OCI-LY3 (cell line): ENCODE results near the gene DNMT3L.

ENCODE experiments used
- H2AFZ ChIP-seq: fragments of 200-600, 300-600 bp; shearing (Covaris generic); 2 replicates; pipeline ENCODE4 v1.6.0; 2014; ENCODE audit warnings: antibody characterized with exemption, low read depth, low read length
- H3K27ac ChIP-seq: fragments of 200-600, 300-600 bp; sonication (generic); 2 replicates; pipeline ENCODE4 v1.5.1; 2014; ENCODE audit warnings: mild to moderate bottlenecking, low read length, moderate library complexity, mixed read lengths
- H3K27me3 ChIP-seq: fragments of 200-600, 300-600 bp; sonication (generic); 2 replicates; pipeline ENCODE4 v1.6.1; 2014; ENCODE audit warnings: low read depth, low read length, mixed read lengths
- H3K36me3 ChIP-seq: fragments of 200-600, 300-600 bp; sonication (generic); replicated peaks from 2 replicates; pipeline ENCODE3; 2014; ENCODE audit warnings: low read depth, low read length, mixed read lengths
- H3K4me1 ChIP-seq: fragments of 300-600, 200-600 bp; sonication (generic); 2 replicates; pipeline ENCODE4 v1.6.1; 2014; ENCODE audit warnings: low read length, mixed read lengths
- H3K4me2 ChIP-seq: fragments of 200-600, 300-600 bp; sonication (generic); 2 replicates; pipeline ENCODE4 v1.6.1; 2014; ENCODE audit warnings: low read length, mixed read lengths
- H3K4me3 ChIP-seq: fragments of 300-600, 200-600 bp; sonication (generic); 2 replicates; pipeline ENCODE4 v1.5.1; 2014; ENCODE audit warnings: antibody characterized with exemption, mild to moderate bottlenecking, low read length, moderate library complexity
- H3K79me2 ChIP-seq: fragments of 300-600, 200-600 bp; shearing (Covaris generic); 2 replicates; pipeline ENCODE4 v1.6.1; 2014; ENCODE audit warnings: mild to moderate bottlenecking, low read length, mixed read lengths
- H3K9ac ChIP-seq: fragments of 300-600, 200-600 bp; shearing (Covaris generic); 2 replicates; pipeline ENCODE4 v1.6.0; 2014; ENCODE audit warnings: mild to moderate bottlenecking, low read length, moderate library complexity
- H3K9me3 ChIP-seq: fragments of 200-600, 300-600 bp; shearing (Covaris generic); 2 replicates; pipeline ENCODE4 v1.6.1; 2014; ENCODE audit warnings: low read length, mixed read lengths; ENCODE audit not compliant: insufficient read depth
- H4K20me1 ChIP-seq: fragments of 200-600, 300-600 bp; sonication (generic); 2 replicates; pipeline ENCODE4 v1.6.1; 2016; ENCODE audit warnings: low read length, mixed read lengths; ENCODE audit not compliant: insufficient read depth
- CTCF ChIP-seq: fragments of 200-600, 300-600 bp; sonication (generic); IDR thresholded peaks from 2 replicates; pipeline ENCODE4 v1.5.1; 2014; ENCODE audit warnings: antibody characterized with exemption, low read length, low read depth
- EZH2phosphoT487 ChIP-seq: fragments of 200-600 bp; shearing (Covaris generic); IDR thresholded peaks from 2 replicates; pipeline ENCODE4 v1.6.1; 2018; ENCODE audit warnings: antibody characterized with exemption, mixed run types, low read depth

Gene DNMT3L

DNA sequence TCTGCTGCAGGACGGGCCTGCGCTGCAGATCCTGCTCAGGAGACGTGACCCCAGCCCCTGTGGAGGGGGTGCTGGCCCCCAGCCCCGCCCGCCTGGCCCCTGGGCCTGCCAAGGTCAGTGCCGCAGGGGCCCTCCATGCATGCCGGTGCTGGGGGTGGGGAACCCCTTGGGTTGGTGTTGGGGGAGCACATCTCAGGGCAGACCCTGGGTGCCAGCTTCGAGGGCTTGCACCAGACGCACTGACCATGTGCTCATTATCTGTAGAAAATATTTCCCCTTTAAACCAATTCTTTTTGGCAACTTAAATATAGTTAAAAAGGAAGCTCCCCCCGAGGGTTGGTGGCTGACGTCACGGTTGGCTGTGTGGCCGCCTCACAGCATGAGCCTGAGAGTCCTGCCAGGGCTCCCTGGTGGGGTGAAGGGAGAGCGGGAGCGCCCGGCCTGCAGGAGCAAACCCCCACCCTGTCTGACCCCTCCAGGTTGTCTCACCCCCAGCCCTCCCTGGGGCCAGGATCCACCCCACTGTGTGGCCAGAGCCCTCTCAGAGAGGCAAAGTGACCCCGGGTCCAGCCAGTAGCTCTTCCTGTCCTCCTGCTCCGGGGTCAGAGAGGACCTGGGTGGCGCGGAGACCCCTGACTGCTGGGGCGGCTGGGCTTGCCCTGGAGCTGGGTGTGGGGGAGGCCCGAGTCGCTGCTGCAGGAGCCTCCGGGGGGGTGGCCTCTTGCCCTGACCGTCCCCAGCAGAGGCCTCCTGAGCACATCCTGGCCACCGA lies 32.9 kb upstream of the DNMT3L start:
- Histone ChIP-seq H4K20me1 (no peaks in the 10 kb centered on the region), H3K36me3 (no peaks in the 10 kb centered on the region), H3K4me1 (peaks cover 71% of the 10 kb centered on the region), H3K27me3 (no peaks in the 10 kb centered on the region), H3K4me2 (peak overlapping the region; percentile 55; the same call in 1 of the 2 replicates), H3K27ac (peak overlapping the region; percentile 62), H3K79me2 (no peaks in the 10 kb centered on the region), H3K4me3 (no peak overlapping the region), H2AFZ (no peak overlapping the region), H3K9ac (no peak overlapping the region; the same call in 1 of the 2 replicates), H3K9me3 (no peaks in the 10 kb centered on the region)
- TF ChIP-seq EZH2phosphoT487 (no peak), CTCF (no peak)

- Histone ChIP-seq H3K27me3 (no peaks in the 10 kb centered on the region), H3K27ac (no peak overlapping the region), H3K4me1 (peaks cover 67% of the 10 kb centered on the region), H3K9ac (no peak overlapping the region), H3K36me3 (no peaks in the 10 kb centered on the region), H3K4me2 (no peak overlapping the region), H3K4me3 (no peak overlapping the region), H2AFZ (no peak overlapping the region), H3K79me2 (no peaks in the 10 kb centered on the region), H3K9me3 (no peaks in the 10 kb centered on the region), H4K20me1 (no peaks in the 10 kb centered on the region)
- TF ChIP-seq CTCF: no peak
- no peak for TF ChIP-seq EZH2phosphoT487
These were observed 32.0 kb upstream of the DNMT3L start for GRCh38 chr21:44293551-44294231.

DNA sequence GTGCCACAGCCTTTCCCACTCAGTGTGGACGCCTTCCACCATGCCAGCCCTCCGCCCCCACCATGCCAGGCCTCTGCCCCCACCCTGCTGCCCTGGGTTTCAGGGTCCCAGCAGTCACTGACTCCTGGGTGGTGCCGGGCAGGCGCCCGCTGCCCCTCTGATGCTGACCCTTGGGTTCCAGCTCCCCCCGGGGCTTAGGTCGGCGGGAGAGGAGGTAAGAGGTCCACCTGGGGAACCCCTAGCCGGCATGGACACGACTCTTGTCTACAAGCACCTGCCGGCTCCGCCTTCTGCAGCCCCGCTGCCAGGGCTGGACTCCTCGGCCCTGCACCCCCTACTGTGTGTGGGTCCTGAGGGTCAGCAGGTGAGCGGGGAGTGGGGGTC lies 31.1 kb upstream of the DNMT3L start:
- H3K27ac ChIP-seq: no peak overlapping the region
- TF ChIP-seq CTCF (no peak), EZH2phosphoT487 (no peak)
- no peaks in the 10 kb centered on the region for H3K79me2 ChIP-seq
- no peak overlapping the region for H2AFZ ChIP-seq
- H3K36me3 ChIP-seq: no peaks in the 10 kb centered on the region
- no peaks in the 10 kb centered on the region for H3K27me3 ChIP-seq
- no peak overlapping the region for H3K4me2 ChIP-seq
- peaks cover 58% of the 10 kb centered on the region for H3K4me1 ChIP-seq
- H3K9me3 ChIP-seq: no peaks in the 10 kb centered on the region
- no peak overlapping the region for H3K9ac ChIP-seq
- H3K4me3 ChIP-seq: no peak overlapping the region
- H4K20me1 ChIP-seq: no peaks in the 10 kb centered on the region

DNA sequence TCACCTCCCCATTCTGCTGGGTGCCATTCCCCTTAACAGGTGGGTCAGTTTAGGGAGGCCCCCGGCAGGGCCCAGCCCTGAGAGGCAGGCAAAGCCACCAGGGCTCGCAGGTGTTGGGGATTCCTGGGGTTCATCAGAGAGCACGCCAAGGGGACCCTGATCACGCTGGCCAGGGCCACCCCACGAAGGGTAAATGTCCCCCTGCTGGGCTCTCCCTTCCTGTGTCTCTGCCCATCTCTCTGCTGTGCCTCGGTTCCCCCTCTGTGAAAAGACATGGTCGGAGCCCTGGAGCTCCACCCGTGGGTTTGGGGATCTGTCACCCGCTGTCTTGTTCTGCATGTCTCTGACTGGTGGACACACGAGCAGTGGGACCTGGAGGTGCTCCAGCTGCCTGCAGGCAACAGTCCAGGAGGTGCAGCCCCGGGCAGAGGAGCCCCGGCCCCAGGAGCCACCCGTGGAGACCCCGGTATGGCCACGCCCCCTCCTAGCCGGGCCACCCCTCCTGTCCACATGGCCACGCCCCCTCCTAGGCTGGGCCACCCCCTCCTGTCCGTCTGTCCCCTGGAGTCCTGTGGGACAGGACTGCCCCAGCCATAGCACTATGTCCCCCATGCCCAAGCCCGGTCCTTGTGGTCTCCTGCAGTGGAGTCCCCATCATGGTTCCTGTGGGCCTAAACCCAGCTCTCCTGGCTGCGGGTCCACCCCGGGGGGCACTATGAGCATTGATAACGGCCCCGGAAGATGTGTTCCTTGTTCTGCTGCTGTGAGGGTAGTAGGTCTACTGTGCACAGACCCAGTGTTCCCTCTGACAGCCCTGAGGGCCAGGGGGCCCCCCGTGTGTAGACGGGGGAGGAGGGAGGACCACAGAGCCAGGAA lies 30.5 kb upstream of the DNMT3L start:
- Histone ChIP-seq H4K20me1 (no peaks in the 10 kb centered on the region), H3K36me3 (no peaks in the 10 kb centered on the region), H3K4me3 (no peak overlapping the region), H3K9ac (no peak overlapping the region), H3K79me2 (no peaks in the 10 kb centered on the region), H3K4me1 (peaks cover 57% of the 10 kb centered on the region), H3K9me3 (no peaks in the 10 kb centered on the region), H3K4me2 (peak overlapping the region; percentile 45; the same call in 1 of the 2 replicates), H3K27me3 (no peaks in the 10 kb centered on the region), H3K27ac (no peak overlapping the region), H2AFZ (no peak overlapping the region)
- no peak for TF ChIP-seq EZH2phosphoT487
- TF ChIP-seq CTCF: no peak
